ENCODE measurements around the gene SLC35G4.
"Not testable (repeated sequence)": the region's sequence is repeated elsewhere in the genome, so short reads cannot be mapped to it uniquely, and the experiment has no call there.

Gene SLC35G4

GRCh38 chr18:11609488-11609887 lies at the start of gene SLC35G4:
TSS of gene SLC35G4 (plus strand) at chr18:11609596. CDS start at chr18:11609596, 0 bp downstream.
- H3K79me2 ChIP-seq (ENCODE audit: control insufficient read depth, insufficient read depth, low read length, unreplicated experiment); H3K4me1 ChIP-seq (ENCODE audit: control insufficient read depth, insufficient read depth, low read length, unreplicated experiment); H3K36me3 ChIP-seq (ENCODE audit: insufficient read depth, low read length); H3K4me3 ChIP-seq (ENCODE audit: low read depth, low read length); H2AFZ ChIP-seq (ENCODE audit: low read length, unreplicated experiment); H3K27ac ChIP-seq (ENCODE audit: low read depth, low read length): not testable (repeated sequence)
- peaks cover 33% of the 10 kb centered on the region for H3K27me3 ChIP-seq (ENCODE audit: insufficient read depth, low read length)

GRCh38 chr18:11561293-11561692 lies 48.1 kb upstream of the SLC35G4 start:
- no peaks in the 10 kb centered on the region for H3K79me2 ChIP-seq (ENCODE audit: control insufficient read depth, insufficient read depth, low read length, unreplicated experiment)
- H3K4me1 ChIP-seq (ENCODE audit: control insufficient read depth, insufficient read depth, low read length, unreplicated experiment) = no peaks in the 10 kb centered on the region
- no peak overlapping the region for H3K27ac ChIP-seq (ENCODE audit: low read depth, low read length)
- H3K36me3 ChIP-seq (ENCODE audit: insufficient read depth, low read length) = no peaks in the 10 kb centered on the region
- peaks cover 43% of the 10 kb centered on the region for H3K27me3 ChIP-seq (ENCODE audit: insufficient read depth, low read length)
- H2AFZ ChIP-seq (ENCODE audit: low read length, unreplicated experiment) = no peak overlapping the region
- no peak overlapping the region for H3K4me3 ChIP-seq (ENCODE audit: low read depth, low read length)

GRCh38 chr18:11565716-11566115 lies 43.7 kb upstream of the SLC35G4 start:
- Histone ChIP-seq H3K27me3 (ENCODE audit: insufficient read depth, low read length) (peaks cover 39% of the 10 kb centered on the region), H3K36me3 (ENCODE audit: insufficient read depth, low read length) (no peaks in the 10 kb centered on the region), H3K4me1 (ENCODE audit: control insufficient read depth, insufficient read depth, low read length, unreplicated experiment) (no peaks in the 10 kb centered on the region), H3K79me2 (ENCODE audit: control insufficient read depth, insufficient read depth, low read length, unreplicated experiment) (no peaks in the 10 kb centered on the region), H3K27ac (ENCODE audit: low read depth, low read length) (no peak overlapping the region), H3K4me3 (ENCODE audit: low read depth, low read length) (no peak overlapping the region), H2AFZ (ENCODE audit: low read length, unreplicated experiment) (no peak overlapping the region)

- Histone ChIP-seq H2AFZ (ENCODE audit: low read length, unreplicated experiment) (no peak overlapping the region), H3K27me3 (ENCODE audit: insufficient read depth, low read length) (peaks cover 32% of the 10 kb centered on the region), H3K4me1 (ENCODE audit: control insufficient read depth, insufficient read depth, low read length, unreplicated experiment) (no peaks in the 10 kb centered on the region), H3K79me2 (ENCODE audit: control insufficient read depth, insufficient read depth, low read length, unreplicated experiment) (no peaks in the 10 kb centered on the region), H3K27ac (ENCODE audit: low read depth, low read length) (no peak overlapping the region), H3K4me3 (ENCODE audit: low read depth, low read length) (no peak overlapping the region), H3K36me3 (ENCODE audit: insufficient read depth, low read length) (no peaks in the 10 kb centered on the region)
These were observed 43.0 kb upstream of the SLC35G4 start for GRCh38 chr18:11566236-11566965.

DNA sequence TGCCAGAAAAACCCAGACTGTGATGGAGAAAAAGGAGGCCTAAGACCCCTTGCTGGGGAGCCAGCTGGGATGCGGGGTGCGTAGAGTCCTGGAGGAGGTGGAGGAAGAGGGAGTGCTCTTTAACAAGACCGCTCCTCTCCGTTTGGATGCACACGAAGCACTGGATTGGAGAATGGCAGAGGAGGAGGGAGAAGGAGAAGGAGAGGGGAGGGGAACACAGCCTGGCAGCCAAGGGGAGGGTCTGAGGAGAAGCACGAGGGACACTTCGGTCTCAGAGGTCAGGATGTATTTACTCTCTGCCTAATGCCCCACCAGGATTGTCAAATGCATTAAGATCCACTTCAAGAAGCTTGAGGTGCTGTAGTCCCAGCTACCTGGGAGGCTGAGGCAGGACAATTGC lies 42.0 kb upstream of the SLC35G4 start:
- Histone ChIP-seq H3K36me3 (ENCODE audit: insufficient read depth, low read length) (no peaks in the 10 kb centered on the region), H3K27me3 (ENCODE audit: insufficient read depth, low read length) (peaks cover 24% of the 10 kb centered on the region), H3K79me2 (ENCODE audit: control insufficient read depth, insufficient read depth, low read length, unreplicated experiment) (no peaks in the 10 kb centered on the region), H3K4me1 (ENCODE audit: control insufficient read depth, insufficient read depth, low read length, unreplicated experiment) (no peaks in the 10 kb centered on the region), H2AFZ (ENCODE audit: low read length, unreplicated experiment) (no peak overlapping the region), H3K27ac (ENCODE audit: low read depth, low read length) (no peak overlapping the region), H3K4me3 (ENCODE audit: low read depth, low read length) (no peak overlapping the region)

GRCh38 chr18:11570073-11570588 lies 39.3 kb upstream of the SLC35G4 start:
- Histone ChIP-seq H3K27me3 (ENCODE audit: insufficient read depth, low read length) (peaks cover 15% of the 10 kb centered on the region), H3K36me3 (ENCODE audit: insufficient read depth, low read length) (no peaks in the 10 kb centered on the region), H3K4me1 (ENCODE audit: control insufficient read depth, insufficient read depth, low read length, unreplicated experiment) (no peaks in the 10 kb centered on the region), H3K79me2 (ENCODE audit: control insufficient read depth, insufficient read depth, low read length, unreplicated experiment) (no peaks in the 10 kb centered on the region), H3K27ac (ENCODE audit: low read depth, low read length) (no peak overlapping the region), H2AFZ (ENCODE audit: low read length, unreplicated experiment) (no peak overlapping the region), H3K4me3 (ENCODE audit: low read depth, low read length) (no peak overlapping the region)

DNA sequence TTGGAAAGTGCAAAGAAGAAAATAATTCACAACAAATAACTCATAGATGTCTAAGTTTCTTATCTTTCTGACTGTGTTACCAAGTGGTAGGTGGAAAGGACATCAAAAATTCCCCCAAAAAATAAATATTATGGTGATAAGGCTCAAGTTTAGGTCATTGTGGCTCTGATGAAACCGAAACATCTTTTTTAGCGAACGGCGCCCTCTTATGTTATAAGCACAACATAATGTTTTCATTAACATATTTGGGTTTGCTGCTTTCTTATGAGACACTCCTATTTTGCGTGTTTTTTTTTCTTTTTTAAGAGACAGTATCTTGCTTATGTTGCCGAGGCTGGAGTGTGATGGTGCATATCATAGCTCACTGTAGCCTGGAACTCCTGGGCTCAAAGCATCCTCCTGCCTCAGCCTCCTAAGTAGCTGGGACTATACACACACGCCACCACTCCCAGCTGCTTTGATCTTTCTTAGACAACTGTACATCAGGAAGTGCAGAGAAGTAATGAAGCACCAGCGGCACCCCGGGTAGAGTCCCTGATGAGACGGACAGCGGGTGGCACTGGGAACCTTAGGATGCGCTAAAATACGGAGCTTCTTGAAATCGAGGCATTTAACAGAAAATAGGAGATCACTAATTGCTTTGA lies 38.5 kb upstream of the SLC35G4 start:
- Histone ChIP-seq H2AFZ (ENCODE audit: low read length, unreplicated experiment) (peak overlapping the region; percentile 43), H3K27me3 (ENCODE audit: insufficient read depth, low read length) (peaks cover 15% of the 10 kb centered on the region), H3K27ac (ENCODE audit: low read depth, low read length) (no peak overlapping the region), H3K36me3 (ENCODE audit: insufficient read depth, low read length) (no peaks in the 10 kb centered on the region), H3K79me2 (ENCODE audit: control insufficient read depth, insufficient read depth, low read length, unreplicated experiment) (no peaks in the 10 kb centered on the region), H3K4me1 (ENCODE audit: control insufficient read depth, insufficient read depth, low read length, unreplicated experiment) (no peaks in the 10 kb centered on the region), H3K4me3 (ENCODE audit: low read depth, low read length) (no peak overlapping the region; the same call in 1 of the 2 replicates)

DNA sequence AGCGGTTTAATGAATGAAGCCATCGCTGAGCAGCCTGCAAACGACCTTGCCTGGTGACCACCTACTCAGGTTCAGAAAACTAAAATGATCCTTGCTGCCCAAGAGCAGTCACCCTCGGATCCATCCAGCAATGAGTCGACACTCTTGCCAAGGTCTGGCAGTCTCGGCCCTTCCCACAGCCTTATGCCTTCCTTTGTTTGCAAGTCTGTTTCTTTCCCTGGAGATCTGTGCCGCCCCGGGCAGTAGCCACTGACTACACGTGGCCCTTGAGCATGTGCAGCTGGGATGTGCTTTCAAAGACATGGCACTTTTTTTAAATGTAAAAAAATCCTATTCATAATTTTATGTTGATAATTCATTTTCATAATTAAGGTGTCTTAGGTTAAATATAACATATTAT lies 37.2 kb upstream of the SLC35G4 start:
- no peak overlapping the region for H3K27ac ChIP-seq (ENCODE audit: low read depth, low read length)
- no peak overlapping the region for H3K4me3 ChIP-seq (ENCODE audit: low read depth, low read length)
- no peaks in the 10 kb centered on the region for H3K4me1 ChIP-seq (ENCODE audit: control insufficient read depth, insufficient read depth, low read length, unreplicated experiment)
- H3K27me3 ChIP-seq (ENCODE audit: insufficient read depth, low read length) = peaks cover 15% of the 10 kb centered on the region
- H2AFZ ChIP-seq (ENCODE audit: low read length, unreplicated experiment) = no peak overlapping the region
- no peaks in the 10 kb centered on the region for H3K36me3 ChIP-seq (ENCODE audit: insufficient read depth, low read length)
- no peaks in the 10 kb centered on the region for H3K79me2 ChIP-seq (ENCODE audit: control insufficient read depth, insufficient read depth, low read length, unreplicated experiment)

- H3K36me3 ChIP-seq (ENCODE audit: insufficient read depth, low read length) = no peaks in the 10 kb centered on the region
- no peaks in the 10 kb centered on the region for H3K4me1 ChIP-seq (ENCODE audit: control insufficient read depth, insufficient read depth, low read length, unreplicated experiment)
- H2AFZ ChIP-seq (ENCODE audit: low read length, unreplicated experiment) = no peak overlapping the region
- H3K79me2 ChIP-seq (ENCODE audit: control insufficient read depth, insufficient read depth, low read length, unreplicated experiment) = no peaks in the 10 kb centered on the region
- no peak overlapping the region for H3K4me3 ChIP-seq (ENCODE audit: low read depth, low read length)
- no peak overlapping the region for H3K27ac ChIP-seq (ENCODE audit: low read depth, low read length)
- peaks cover 16% of the 10 kb centered on the region for H3K27me3 ChIP-seq (ENCODE audit: insufficient read depth, low read length)
These were observed 34.9 kb upstream of the SLC35G4 start for GRCh38 chr18:11574545-11574944.

- H3K4me3 ChIP-seq (ENCODE audit: low read depth, low read length) = no peak overlapping the region
- H3K4me1 ChIP-seq (ENCODE audit: control insufficient read depth, insufficient read depth, low read length, unreplicated experiment) = no peaks in the 10 kb centered on the region
These were observed 31.9 kb upstream of the SLC35G4 start for GRCh38 chr18:11577271-11578112.

More at GRCh38 chr18:11577271-11578112, 31.9 kb upstream of the SLC35G4 start:
- Histone ChIP-seq H3K79me2 (ENCODE audit: control insufficient read depth, insufficient read depth, low read length, unreplicated experiment) (no peaks in the 10 kb centered on the region), H3K27ac (ENCODE audit: low read depth, low read length) (no peak overlapping the region), H3K27me3 (ENCODE audit: insufficient read depth, low read length) (peaks cover 26% of the 10 kb centered on the region), H3K36me3 (ENCODE audit: insufficient read depth, low read length) (no peaks in the 10 kb centered on the region), H2AFZ (ENCODE audit: low read length, unreplicated experiment) (no peak overlapping the region)
